ENCODE measurements around the gene BABAM2.

- TF ChIP-seq, protein P1, sequence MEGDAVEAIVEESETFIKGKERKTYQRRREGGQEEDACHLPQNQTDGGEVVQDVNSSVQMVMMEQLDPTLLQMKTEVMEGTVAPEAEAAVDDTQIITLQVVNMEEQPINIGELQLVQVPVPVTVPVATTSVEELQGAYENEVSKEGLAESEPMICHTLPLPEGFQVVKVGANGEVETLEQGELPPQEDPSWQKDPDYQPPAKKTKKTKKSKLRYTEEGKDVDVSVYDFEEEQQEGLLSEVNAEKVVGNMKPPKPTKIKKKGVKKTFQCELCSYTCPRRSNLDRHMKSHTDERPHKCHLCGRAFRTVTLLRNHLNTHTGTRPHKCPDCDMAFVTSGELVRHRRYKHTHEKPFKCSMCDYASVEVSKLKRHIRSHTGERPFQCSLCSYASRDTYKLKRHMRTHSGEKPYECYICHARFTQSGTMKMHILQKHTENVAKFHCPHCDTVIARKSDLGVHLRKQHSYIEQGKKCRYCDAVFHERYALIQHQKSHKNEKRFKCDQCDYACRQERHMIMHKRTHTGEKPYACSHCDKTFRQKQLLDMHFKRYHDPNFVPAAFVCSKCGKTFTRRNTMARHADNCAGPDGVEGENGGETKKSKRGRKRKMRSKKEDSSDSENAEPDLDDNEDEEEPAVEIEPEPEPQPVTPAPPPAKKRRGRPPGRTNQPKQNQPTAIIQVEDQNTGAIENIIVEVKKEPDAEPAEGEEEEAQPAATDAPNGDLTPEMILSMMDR (IDR thresholded peaks at IDR 0.05; ENCODE audit: borderline replicate concordance, extremely low read depth, low read length, poor library complexity, severe bottlenecking): no peak
- no peak for TF ChIP-seq EZH2 (IDR thresholded peaks at IDR 0.05; ENCODE audit: borderline replicate concordance, low read depth, low read length, severe bottlenecking)
Observed at GRCh38 chr2:27863146-27863545, 27.4 kb upstream of the BABAM2 start.

Measured in DND-41 (cell line).